Activated CD4-positive, alpha-beta T cell treated with anti-CD3 and anti-CD28 coated beads for 36 hours (primary cell): ENCODE results near the gene HS3ST2. TPM values are rescaled to one million over a fixed set of nuclear protein-coding genes. Genes with fewer than 3 reads are reported as not detected.
"Not testable (repeated sequence)": the region's sequence is repeated elsewhere in the genome, so short reads cannot be mapped to it uniquely, and the experiment has no call there.

Experiments used
- ATAC-seq: fragments of 200-7000 bp; cut with Tn5 transposase; one replicate; pipeline ENCODE4 v1.10.0; 2021; ENCODE audit warnings: mild to moderate bottlenecking, moderate library complexity
- CTCF ChIA-PET: fragments of 350-600 bp; sonication (Branson Sonifier 250); formaldehyde crosslinking; loops from one replicate; lab custom pipeline; 2021; ENCODE audit warnings: antibody characterized with exemption; lab: Charles Lee
- POLR2A ChIA-PET: fragments of 350-600 bp; sonication (Branson Sonifier 250); formaldehyde crosslinking; loops from one replicate; lab custom pipeline; 2021; ENCODE audit warnings: antibody characterized with exemption, inconsistent platforms; lab: Charles Lee
- DNase-seq: peaks from one replicate; pipeline ENCODE4 v3.0.0-alpha.2; 2020
- H3K27ac Mint-ChIP-seq: one replicate; pipeline ENCODE4 v1.8.0; 2021; ENCODE audit warnings: mixed read lengths
- H3K27me3 Mint-ChIP-seq: one replicate; pipeline ENCODE4 v1.8.0; 2021; ENCODE audit warnings: mixed read lengths
- H3K36me3 Mint-ChIP-seq: one replicate; pipeline ENCODE4 v1.8.0; 2021; ENCODE audit warnings: low read depth, mixed read lengths
- H3K4me1 Mint-ChIP-seq: one replicate; pipeline ENCODE4 v1.8.0; 2021; ENCODE audit warnings: mixed read lengths
- H3K4me3 Mint-ChIP-seq: one replicate; pipeline ENCODE4 v1.8.0; 2021; ENCODE audit warnings: mild to moderate bottlenecking, moderate library complexity, mixed read lengths
- H3K9me3 Mint-ChIP-seq: one replicate; pipeline ENCODE4 v1.8.0; 2021; ENCODE audit warnings: low read depth, mixed read lengths
- intact Hi-C, 2 experiments: fragments of 100-400 bp; cut with DNase I in 1 of 2; cut with micrococcal nuclease in 1 of 2; formaldehyde crosslinking; loops; one replicate each; pipeline versions ENCODE4 v1.14.2 to v1.15.1; 2022 to 2024; cut with DNase I, micrococcal nuclease
- total RNA-seq, 2 experiments: library from RNA; stranded (reverse); gene quantifications; one replicate each; pipeline ENCODE4 v1.2.3, GENCODE V29; 2021

HS3ST2 gene
- total RNA-seq, 2 experiments from 2014 or later = not detected

DNA sequence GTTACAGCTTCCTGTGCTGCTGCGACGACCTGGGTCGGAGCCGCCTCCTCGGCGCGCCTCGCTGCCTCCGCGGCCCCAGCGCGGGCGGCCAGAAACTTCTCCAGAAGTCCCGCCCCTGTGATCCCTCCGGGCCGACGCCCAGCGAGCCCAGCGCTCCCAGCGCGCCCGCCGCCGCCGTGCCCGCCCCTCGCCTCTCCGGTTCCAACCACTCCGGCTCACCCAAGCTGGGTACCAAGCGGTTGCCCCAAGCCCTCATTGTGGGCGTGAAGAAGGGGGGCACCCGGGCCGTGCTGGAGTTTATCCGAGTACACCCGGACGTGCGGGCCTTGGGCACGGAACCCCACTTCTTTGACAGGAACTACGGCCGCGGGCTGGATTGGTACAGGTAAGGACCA lies 746 bp downstream of the HS3ST2 start:
- intact Hi-C loops = no loop called here
- DNase-seq = no peak
- Mint-ChIP-seq H3K27me3 (peaks cover 33% of the 10 kb centered on the region), H3K27ac (no peak overlapping the region), H3K4me1 (peaks cover 7% of the 10 kb centered on the region), H3K9me3 (no peaks in the 10 kb centered on the region), H3K4me3 (no peak overlapping the region), H3K36me3 (no peaks in the 10 kb centered on the region)
- POLR2A ChIA-PET = no interaction called here
- CTCF ChIA-PET = no interaction called here
- ATAC-seq = no peak

DNA sequence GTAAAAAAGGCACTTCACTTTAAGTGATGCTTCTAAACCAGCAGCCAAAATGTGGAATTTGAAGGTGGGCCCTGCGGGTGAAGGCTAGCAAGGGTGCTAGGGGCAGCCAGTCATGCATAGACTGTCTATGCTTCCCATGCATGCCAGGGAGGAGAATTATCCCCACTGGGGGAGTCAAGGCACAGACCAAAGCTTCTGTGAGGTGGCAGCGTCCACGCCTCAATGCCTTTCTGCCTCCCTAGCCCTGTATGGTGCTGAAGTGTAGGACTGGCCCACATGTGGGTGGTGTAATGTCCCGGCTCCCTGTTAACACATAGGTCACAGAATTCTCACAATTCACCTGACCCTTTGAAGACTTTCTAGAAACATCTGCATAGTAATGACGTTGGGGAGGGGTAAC lies 1.9 kb downstream of the HS3ST2 start:
- Mint-ChIP-seq H3K27me3 (peaks cover 31% of the 10 kb centered on the region), H3K27ac (no peak overlapping the region), H3K4me1 (peaks cover 7% of the 10 kb centered on the region), H3K9me3 (no peaks in the 10 kb centered on the region), H3K36me3 (no peaks in the 10 kb centered on the region), H3K4me3 (no peak overlapping the region)
- ChIA-PET POLR2A (no interaction called here), CTCF (no interaction called here)
- ATAC-seq = no peak
- intact Hi-C loops = no loop called here
- no peak for DNase-seq

DNA sequence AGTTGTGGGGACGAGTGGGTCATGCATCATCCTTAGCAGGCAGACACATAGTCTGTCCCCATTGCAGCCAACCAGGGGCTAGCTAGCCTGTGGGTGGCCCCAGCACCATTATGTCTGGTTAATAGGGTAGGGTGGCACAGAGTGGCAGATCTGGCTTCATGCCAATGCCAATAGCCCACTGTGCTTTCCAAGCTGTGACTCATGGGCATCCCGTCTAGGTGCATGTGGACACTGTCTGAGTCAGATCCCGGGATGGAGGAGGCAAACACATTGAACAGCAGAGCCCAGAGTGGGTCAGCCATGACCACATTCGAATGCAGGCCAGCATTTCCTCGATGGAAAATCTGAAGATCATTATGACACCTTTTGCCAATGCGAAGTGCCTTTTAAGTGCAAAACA lies 2.5 kb downstream of the HS3ST2 start:
- Mint-ChIP-seq H3K4me1 (peaks cover 7% of the 10 kb centered on the region), H3K36me3 (no peaks in the 10 kb centered on the region), H3K27ac (no peak overlapping the region), H3K27me3 (peaks cover 31% of the 10 kb centered on the region), H3K9me3 (no peaks in the 10 kb centered on the region), H3K4me3 (no peak overlapping the region)
- DNase-seq = no peak
- POLR2A ChIA-PET = no interaction called here
- ATAC-seq = no peak
- intact Hi-C loops = no loop called here
- CTCF ChIA-PET = no interaction called here

DNA sequence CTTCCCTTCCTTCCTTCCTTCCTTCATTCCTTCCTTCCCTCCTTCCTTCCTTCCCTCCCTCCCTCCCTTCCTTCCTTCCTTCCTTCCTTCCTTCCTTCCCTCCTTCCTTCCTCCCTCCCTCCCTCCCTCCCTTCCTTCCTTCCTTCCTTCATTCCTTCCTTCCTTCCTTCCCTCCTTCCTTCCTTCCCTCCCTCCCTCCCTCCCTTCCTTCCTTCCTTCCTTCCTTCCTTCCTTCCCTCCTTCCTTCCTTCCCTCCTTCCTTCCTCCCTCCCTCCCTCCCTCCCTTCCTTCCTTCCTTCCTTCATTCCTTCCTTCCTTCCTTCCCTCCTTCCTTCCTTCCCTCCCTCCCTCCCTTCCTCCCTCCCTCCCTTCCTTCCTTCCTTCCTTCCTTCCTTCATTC lies 4.8 kb downstream of the HS3ST2 start:
- H3K27ac Mint-ChIP-seq, ATAC-seq, CTCF ChIA-PET, H3K4me3 Mint-ChIP-seq, H3K36me3 Mint-ChIP-seq, H3K4me1 Mint-ChIP-seq, POLR2A ChIA-PET, DNase-seq, H3K9me3 Mint-ChIP-seq, intact Hi-C loops: not testable (repeated sequence)
- H3K27me3 Mint-ChIP-seq = peaks cover 13% of the 10 kb centered on the region

DNA sequence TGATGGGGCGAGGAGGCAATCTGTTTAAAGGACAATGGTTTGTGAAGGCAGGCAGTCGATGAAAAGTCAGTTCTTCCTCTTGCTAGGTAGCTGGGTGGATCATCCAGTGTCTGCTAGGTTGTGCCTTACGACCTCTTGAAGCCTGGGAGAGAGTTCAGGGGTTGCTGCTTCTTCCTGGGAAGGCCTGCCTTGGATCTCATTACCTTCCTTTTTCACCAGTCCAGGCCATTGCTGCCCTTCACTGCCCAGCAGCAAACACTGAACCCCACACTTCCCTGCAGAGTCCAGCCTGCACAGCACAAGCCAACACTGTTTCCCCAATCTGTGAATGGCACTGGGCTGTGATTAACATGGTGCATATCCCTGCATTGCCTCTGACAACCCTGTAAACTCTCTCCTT lies 24.7 kb downstream of the HS3ST2 start:
- CTCF ChIA-PET = interaction anchor here (0.6 kb wide), 1 partner anchor 1654 kb away, joined by 3 read pairs; no protein-coding TSS in a partner anchor
- intact Hi-C loops = no loop called here
- DNase-seq = no peak
- Mint-ChIP-seq H3K36me3 (no peaks in the 10 kb centered on the region), H3K9me3 (no peaks in the 10 kb centered on the region), H3K27ac (no peak overlapping the region), H3K4me3 (no peak overlapping the region), H3K27me3 (peaks cover 26% of the 10 kb centered on the region), H3K4me1 (no peaks in the 10 kb centered on the region)
- ATAC-seq = no peak
- POLR2A ChIA-PET = no interaction called here

DNA sequence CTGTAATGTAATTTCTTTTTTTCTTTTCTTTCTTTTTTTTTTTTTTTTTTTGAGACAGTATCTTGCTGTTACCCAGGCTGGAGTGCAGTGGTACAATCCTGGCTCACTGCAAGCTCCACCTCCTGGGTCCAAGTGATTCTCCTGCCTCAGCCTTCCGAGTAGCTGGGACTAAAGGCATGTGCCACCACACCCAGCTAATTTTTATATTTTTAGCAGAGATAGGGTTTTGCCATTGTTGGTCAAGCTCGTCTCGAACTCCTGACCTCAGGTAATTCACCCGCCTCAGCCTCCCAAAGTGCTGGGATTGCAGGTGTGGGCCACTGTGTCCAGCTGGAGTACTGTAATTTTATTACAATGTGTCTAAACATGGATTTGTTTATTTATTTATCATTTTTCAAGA lies 28.1 kb downstream of the HS3ST2 start:
- intact Hi-C loops, H3K9me3 Mint-ChIP-seq, DNase-seq, H3K36me3 Mint-ChIP-seq, POLR2A ChIA-PET, H3K27ac Mint-ChIP-seq, CTCF ChIA-PET, H3K4me1 Mint-ChIP-seq, H3K4me3 Mint-ChIP-seq, ATAC-seq: not testable (repeated sequence)
- H3K27me3 Mint-ChIP-seq = peaks cover 27% of the 10 kb centered on the region

DNA sequence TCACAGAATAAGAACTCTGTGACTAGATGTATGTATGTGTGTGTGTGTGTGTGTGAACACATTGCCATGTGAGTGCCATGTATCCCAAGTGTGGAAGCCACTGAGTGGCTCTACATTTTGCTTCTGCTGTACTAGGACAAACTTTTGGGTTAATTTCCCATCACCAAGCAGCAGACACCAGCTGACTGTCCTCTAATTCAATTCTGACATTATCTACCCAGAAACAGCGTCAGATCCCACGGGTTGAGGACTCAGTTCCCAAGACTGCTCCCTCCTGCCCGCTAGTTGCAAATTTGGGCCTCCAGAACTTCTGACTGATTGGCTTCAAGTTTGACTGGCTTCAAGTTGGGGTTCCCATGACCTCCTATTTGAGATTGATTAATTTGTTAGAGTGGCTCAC lies 29.2 kb downstream of the HS3ST2 start:
- intact Hi-C loops = no loop called here

DNA sequence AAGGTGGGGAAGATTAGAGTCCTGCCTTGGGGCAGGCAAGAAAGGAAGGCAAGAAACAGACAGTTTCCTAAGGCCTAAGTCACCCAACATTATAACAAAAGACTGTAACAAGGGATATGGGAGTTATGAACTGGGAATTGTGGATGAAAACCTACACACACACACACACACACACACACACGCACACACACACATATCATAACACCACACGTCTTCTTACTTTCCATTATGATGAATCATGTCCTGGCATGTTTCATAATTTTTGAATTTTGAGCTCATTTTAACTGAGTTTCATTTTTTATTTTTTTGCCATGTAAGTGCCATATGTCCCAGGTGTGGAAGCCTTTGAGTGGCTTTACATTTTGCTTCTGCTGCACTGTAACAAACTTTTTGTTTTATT lies 29.9 kb downstream of the HS3ST2 start:
- H3K27ac Mint-ChIP-seq = no peak overlapping the region
- POLR2A ChIA-PET = no interaction called here

More for the DNA sequence above, 29.2 kb downstream of the HS3ST2 start:
- Mint-ChIP-seq H3K27me3 (peaks cover 27% of the 10 kb centered on the region), H3K36me3 (no peaks in the 10 kb centered on the region), H3K4me3 (no peak overlapping the region), H3K27ac (no peak overlapping the region), H3K4me1 (no peaks in the 10 kb centered on the region), H3K9me3 (no peaks in the 10 kb centered on the region)
- ChIA-PET CTCF (no interaction called here), POLR2A (no interaction called here)
- DNase-seq (no peak), ATAC-seq (no peak)

DNA sequence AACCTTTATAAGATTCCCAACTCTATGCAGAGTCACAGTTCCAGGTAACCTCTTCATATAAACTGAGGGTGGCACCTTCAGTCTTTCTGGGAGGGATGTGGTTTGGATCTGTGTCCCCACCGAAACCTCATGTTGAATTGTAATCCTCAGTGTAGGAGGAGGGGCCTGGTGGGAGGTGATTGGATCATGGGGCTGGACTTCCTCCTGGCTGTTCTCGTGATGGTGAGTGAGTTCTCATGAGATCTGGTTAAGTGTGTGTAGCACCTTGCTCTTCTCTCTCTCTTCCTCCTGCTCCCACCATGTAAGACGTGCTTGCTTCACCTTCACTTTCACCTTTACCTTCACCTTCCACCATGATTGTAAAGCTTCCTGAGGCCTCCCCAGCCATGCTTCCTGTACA lies 30.5 kb downstream of the HS3ST2 start:
- CTCF ChIA-PET = interaction anchor here (0.6 kb wide), 1 partner anchor 129 kb away, joined by 3 read pairs; no protein-coding TSS in a partner anchor
- ATAC-seq (no peak), DNase-seq (peak; percentile 6)
- H3K9me3 Mint-ChIP-seq = no peaks in the 10 kb centered on the region
- H3K4me3 Mint-ChIP-seq = no peak overlapping the region
- H3K27ac Mint-ChIP-seq = no peak overlapping the region
- H3K36me3 Mint-ChIP-seq = no peaks in the 10 kb centered on the region
- H3K27me3 Mint-ChIP-seq = peaks cover 27% of the 10 kb centered on the region
- POLR2A ChIA-PET = no interaction called here
- no peaks in the 10 kb centered on the region for H3K4me1 Mint-ChIP-seq
- intact Hi-C loops = no loop called here

More for the DNA sequence above, 29.9 kb downstream of the HS3ST2 start:
- ATAC-seq (no peak), DNase-seq (no peak)
- Mint-ChIP-seq H3K4me1 (no peaks in the 10 kb centered on the region), H3K27me3 (peaks cover 27% of the 10 kb centered on the region), H3K9me3 (no peaks in the 10 kb centered on the region), H3K36me3 (no peaks in the 10 kb centered on the region), H3K4me3 (no peak overlapping the region)
- CTCF ChIA-PET = interaction anchor here (0.6 kb wide), 1 partner anchor 128 kb away, joined by 3 read pairs; no protein-coding TSS in a partner anchor
- intact Hi-C loops = no loop called here

DNA sequence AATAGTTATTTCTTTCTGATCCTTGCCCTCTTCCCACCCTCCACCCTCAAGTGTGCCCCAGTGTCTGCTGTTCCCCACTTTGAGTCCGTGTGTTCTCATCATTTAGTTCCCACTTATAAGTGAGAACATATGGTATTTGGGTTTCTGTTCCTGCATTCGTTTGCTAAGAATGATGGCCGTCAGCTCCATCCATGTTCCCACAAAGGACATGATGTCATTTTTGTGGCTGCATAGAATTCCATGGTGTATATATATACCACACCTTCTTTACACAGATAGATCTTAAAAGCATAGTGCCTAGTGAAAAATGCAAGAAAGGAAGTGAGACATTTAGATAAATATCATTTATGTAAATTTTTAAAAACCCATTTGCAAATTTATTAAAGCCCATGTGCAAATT lies 33.1 kb downstream of the HS3ST2 start:
- intact Hi-C loops = no loop called here
- no peak for DNase-seq
- Mint-ChIP-seq H3K9me3 (no peaks in the 10 kb centered on the region), H3K4me3 (no peak overlapping the region), H3K27me3 (peaks cover 20% of the 10 kb centered on the region), H3K27ac (no peak overlapping the region), H3K4me1 (no peaks in the 10 kb centered on the region), H3K36me3 (no peaks in the 10 kb centered on the region)
- ChIA-PET POLR2A (no interaction called here), CTCF (no interaction called here)
- ATAC-seq = no peak

DNA sequence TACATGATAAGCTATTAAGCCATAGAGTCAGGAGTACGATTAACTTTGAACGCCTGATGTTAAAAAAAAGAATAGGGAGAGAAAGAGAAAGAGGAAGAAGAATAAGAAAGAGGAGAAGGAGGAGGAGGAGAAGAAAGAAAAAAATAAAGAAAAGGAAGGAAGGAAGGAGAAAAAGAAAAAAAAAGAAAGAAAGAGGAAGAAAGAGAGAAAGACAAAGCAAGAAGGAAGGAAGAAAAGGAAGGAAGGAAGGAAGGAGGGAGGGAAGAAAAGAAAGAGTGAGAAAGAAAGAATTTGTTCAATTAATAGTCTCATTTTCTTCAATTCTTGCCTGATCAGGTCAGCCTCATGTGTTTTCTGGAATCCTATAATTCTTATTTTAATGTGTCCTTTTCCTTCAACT lies 33.7 kb downstream of the HS3ST2 start:
- Mint-ChIP-seq H3K4me1 (no peaks in the 10 kb centered on the region), H3K27ac (no peak overlapping the region), H3K4me3 (no peak overlapping the region), H3K9me3 (no peaks in the 10 kb centered on the region), H3K27me3 (peaks cover 17% of the 10 kb centered on the region), H3K36me3 (no peaks in the 10 kb centered on the region)
- no peak for DNase-seq
- POLR2A ChIA-PET = no interaction called here
- intact Hi-C loops = no loop called here
- ATAC-seq = no peak
- CTCF ChIA-PET = no interaction called here

DNA sequence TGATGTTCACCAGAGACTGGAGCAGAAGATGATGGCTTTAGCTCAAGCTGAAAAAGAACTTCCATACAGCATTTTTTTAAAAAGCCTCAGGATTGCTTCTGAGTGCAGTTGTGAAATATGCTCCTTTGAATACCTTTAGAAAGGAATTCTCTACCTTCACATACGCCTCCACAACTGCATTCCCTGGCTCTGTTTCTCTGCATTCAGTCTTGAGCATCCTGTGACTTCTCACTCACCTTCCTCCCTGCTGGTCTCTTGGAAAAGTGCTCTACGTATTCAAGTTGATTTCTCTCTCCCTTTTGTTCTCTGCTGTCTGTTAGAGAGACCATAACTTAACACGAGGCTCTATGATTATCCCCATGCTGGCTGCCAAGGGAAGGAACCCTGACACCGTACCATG lies 34.5 kb downstream of the HS3ST2 start:
- ChIA-PET POLR2A (no interaction called here), CTCF (no interaction called here)
- intact Hi-C loops = no loop called here
- H3K4me3 Mint-ChIP-seq = no peak overlapping the region
- DNase-seq (no peak), ATAC-seq (no peak)
- H3K9me3 Mint-ChIP-seq = no peaks in the 10 kb centered on the region
- H3K4me1 Mint-ChIP-seq = no peaks in the 10 kb centered on the region
- H3K27ac Mint-ChIP-seq = no peak overlapping the region
- no peaks in the 10 kb centered on the region for H3K36me3 Mint-ChIP-seq
- H3K27me3 Mint-ChIP-seq = peaks cover 13% of the 10 kb centered on the region

DNA sequence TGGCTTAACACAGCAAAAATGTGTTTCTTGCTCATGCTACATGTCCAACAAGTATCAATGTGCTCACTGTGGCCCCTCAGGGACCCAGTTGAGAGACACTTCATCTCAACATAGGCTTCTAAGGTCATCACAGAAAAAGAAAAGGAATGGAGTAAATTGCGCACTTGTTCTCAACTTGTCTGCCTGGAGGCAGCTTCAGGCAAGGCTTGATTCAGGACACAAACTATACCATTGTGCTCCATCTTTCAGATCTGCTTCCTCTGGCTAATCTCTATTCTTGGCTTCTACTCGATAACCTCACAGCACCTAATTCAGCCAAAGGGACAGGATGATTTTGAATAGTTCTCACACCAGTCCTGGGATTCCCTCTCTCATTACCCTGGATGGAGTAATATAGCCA lies 35.6 kb downstream of the HS3ST2 start:
- CTCF ChIA-PET = no interaction called here
- H3K27me3 Mint-ChIP-seq = peaks cover 12% of the 10 kb centered on the region
- no peak for DNase-seq
- H3K27ac Mint-ChIP-seq = no peak overlapping the region
- H3K9me3 Mint-ChIP-seq = no peaks in the 10 kb centered on the region
- H3K36me3 Mint-ChIP-seq = no peaks in the 10 kb centered on the region
- intact Hi-C loops = no loop called here
- H3K4me1 Mint-ChIP-seq = no peaks in the 10 kb centered on the region
- no peak overlapping the region for H3K4me3 Mint-ChIP-seq
- no peak for ATAC-seq
- POLR2A ChIA-PET = no interaction called here
